K562 (cell line): ENCODE measurements around the gene TOMM70. TPM values are rescaled to one million over a fixed set of nuclear protein-coding genes. Genes with fewer than 3 reads are reported as not detected.

Experiments used
- ATAC-seq: fragments of 200-7000 bp; cut with Tn5 transposase; 3 replicates; pipeline ENCODE4 v1.9.1; 2020; ENCODE audit warnings: moderate library complexity
- BruUV-seq: library from RNA; stranded (reverse); fragments of 400-500 nt; replicated peaks from 2 replicates; lab custom pipeline; 2021; lab: Mats Ljungman, UMichigan
- CTCF ChIA-PET: fragments of 300-600 bp; formaldehyde crosslinking; extraction: SDS; loops from one replicate; lab custom pipeline; 2021; ENCODE audit warnings: low intra/inter-chr PET ratio; lab: Yijun Ruan, JAX
- POLR2A ChIA-PET: fragments of 300-600, 350-650 bp; sonication (Branson Sonifier 250); formaldehyde crosslinking; extraction: SDS; loops from one replicate; lab custom pipeline; 2021; ENCODE audit warnings: antibody characterized with exemption, inconsistent platforms; lab: Yijun Ruan, JAX
- DNase-seq, 4 experiments: peaks; one replicate each; pipeline versions ENCODE4 v3.0.0 to v3.0.0-alpha.2; 2011 to 2018; ENCODE audit warnings: low spot score in 3 of 4, mixed read lengths in 3 of 4; ENCODE audit errors: extremely low read depth in 1 of 4
- FAIRE-seq: peaks from 2 replicates; lab custom pipeline; 2011; peaks lifted over from hg19 to GRCh38; lab: Jason Lieb, UNC
- H2AFZ ChIP-seq: 2 replicates; pipeline ENCODE4 v1.6.0; 2011; ENCODE audit warnings: low read depth, low read length, control low read depth, inconsistent platforms
- H3K27ac ChIP-seq: fragments of 200-600 bp; 3 replicates; pipeline ENCODE4 v1.8.0; 2011; ENCODE audit warnings: low read depth, mild to moderate bottlenecking, control low read depth, inconsistent platforms, low read length, moderate library complexity, mixed read lengths; ENCODE audit errors: extremely low read depth
- H3K27me3 ChIP-seq, 2 experiments: fragments of 300-600 bp in 1 of 2; 2 replicates in 1 of 2; 3 replicates in 1 of 2; pipeline versions ENCODE4 v1.6.0 to v1.8.0; 2011; ENCODE audit warnings: inconsistent platforms in 2 of 2, low read length in 2 of 2, mild to moderate bottlenecking in 1 of 2, mixed read lengths in 1 of 2, moderate library complexity in 1 of 2; ENCODE audit not compliant: control insufficient read depth in 2 of 2, insufficient read depth in 2 of 2
- H3K36me3 ChIP-seq: fragments of 300-600 bp; 3 replicates; pipeline ENCODE4 v1.8.0; 2011; ENCODE audit warnings: mild to moderate bottlenecking, low read length, inconsistent platforms; ENCODE audit not compliant: control insufficient read depth, insufficient read depth
- H3K4me1 ChIP-seq, 2 experiments: fragments of 200-600 bp in 1 of 2; replicated peaks in 1 of 2; 2 replicates in 1 of 2; 3 replicates in 1 of 2; pipeline versions ENCODE4 v1.5.1 to v1.8.0; 2011; ENCODE audit warnings: inconsistent platforms in 2 of 2, low read length in 2 of 2, mild to moderate bottlenecking in 1 of 2, mixed read lengths in 1 of 2, moderate library complexity in 1 of 2; ENCODE audit not compliant: control insufficient read depth in 2 of 2, insufficient read depth in 2 of 2
- H3K4me2 ChIP-seq: 2 replicates; pipeline ENCODE4 v1.6.1; 2011; ENCODE audit warnings: low read length, control low read depth, inconsistent platforms, mixed read lengths; ENCODE audit not compliant: insufficient read depth
- H3K4me3 ChIP-seq: fragments of 200-600 bp; sonication (generic), shearing (Covaris generic); 2 replicates; pipeline ENCODE4 v1.5.1; 2016; ENCODE audit warnings: control low read depth, inconsistent platforms
- H3K79me2 ChIP-seq: fragments of 200-600 bp; 3 replicates; pipeline ENCODE4 v1.8.0; 2011; ENCODE audit warnings: low read length, inconsistent platforms; ENCODE audit not compliant: control insufficient read depth, insufficient read depth
- H3K9ac ChIP-seq, 2 experiments: 2 replicates each; pipeline versions ENCODE4 v1.6.0 to v1.6.1; 2011; ENCODE audit warnings: low read depth in 2 of 2, low read length in 2 of 2, control low read depth in 1 of 2, inconsistent platforms in 1 of 2, mild to moderate bottlenecking in 1 of 2, mixed read lengths in 1 of 2; ENCODE audit not compliant: insufficient read depth in 1 of 2
- H3K9me1 ChIP-seq: one replicate; pipeline ENCODE4 v1.6.0; 2011; ENCODE audit warnings: inconsistent platforms, mild to moderate bottlenecking, low read length, moderate library complexity; ENCODE audit not compliant: control insufficient read depth, insufficient read depth
- H3K9me3 ChIP-seq: replicated peaks from 2 replicates; pipeline ENCODE4 v1.5.1; 2011; ENCODE audit warnings: low read depth, low read length, inconsistent platforms; ENCODE audit not compliant: control insufficient read depth, insufficient read depth
- H4K20me1 ChIP-seq: replicated peaks from 2 replicates; pipeline ENCODE4 v1.6.1; 2011; ENCODE audit warnings: low read length, inconsistent platforms, mixed read lengths; ENCODE audit not compliant: control insufficient read depth, insufficient read depth
- CBFA2T3 ChIP-seq: fragments of 450-650 bp; IDR thresholded peaks from 2 replicates; pipeline ENCODE4 v1.6.1; 2017
- HDAC6 ChIP-seq: IDR thresholded peaks from 2 replicates; pipeline ENCODE4 v1.6.1; 2012; ENCODE audit warnings: low read depth, mild to moderate bottlenecking, control low read depth, inconsistent platforms, low read length, moderate library complexity
- HMG20B ChIP-seq: fragments of 250-450 bp; sonication (Bioruptor Pico); IDR thresholded peaks from 2 replicates; pipeline ENCODE4 v1.5.0; 2021; ENCODE audit warnings: mild to moderate bottlenecking
- NONO ChIP-seq, 2 experiments: fragments of 200-400 bp in 1 of 2; fragments of 450-650 bp in 1 of 2; formaldehyde crosslinking in 1 of 2; IDR thresholded peaks; 2 replicates each; pipeline ENCODE4 v1.6.1; 2017; ENCODE audit warnings: low read depth in 2 of 2, mild to moderate bottlenecking in 2 of 2, moderate library complexity in 2 of 2, low read length in 1 of 2
- POLR2A ChIP-seq: fragments of 450-650 bp; conservative IDR thresholded peaks from 2 replicates; pipeline ENCODE4 v1.6.1; 2016
- SETDB1 ChIP-seq: IDR thresholded peaks from one replicate; pipeline ENCODE4 v1.6.1; 2012; ENCODE audit warnings: low read length, control low read depth, inconsistent platforms
- SMAD4 ChIP-seq: fragments of 250-450 bp; sonication (Bioruptor Pico); conservative IDR thresholded peaks from 2 replicates; pipeline ENCODE4 v1.8.0; 2021; ENCODE audit warnings: inconsistent platforms, mild to moderate bottlenecking, moderate library complexity
- SMARCE1 ChIP-seq: fragments of 450-650 bp; IDR thresholded peaks from 2 replicates; pipeline ENCODE4 v1.7.1; 2016; ENCODE audit warnings: mild to moderate bottlenecking
- TAF9B ChIP-seq: fragments of 450-650 bp; IDR thresholded peaks from 2 replicates; pipeline ENCODE4 v1.6.1; 2018; ENCODE audit warnings: mild to moderate bottlenecking; ENCODE audit not compliant: partially characterized antibody
- ZKSCAN1 ChIP-seq: fragments of 150-350 bp; IDR thresholded peaks from 2 replicates; pipeline ENCODE4 v1.6.1; 2016; ENCODE audit warnings: low read depth, low read length
- WGBS: fragments of 100-300 bp; shearing (Covaris generic); methylation state at CpG from one replicate; pipeline ENCODE4 v1.1.6; 2016; ENCODE audit warnings: low coverage, mixed read lengths; ENCODE audit not compliant: insufficient coverage; ENCODE audit errors: missing lambda C conversion rate; 5-methylcytosine and 5-hydroxymethylcytosine counted together
- in situ Hi-C: fragments of 300-500 bp; cut with MboI; formaldehyde crosslinking; loops from 4 replicates; pipeline ENCODE4 v1.15.0; 2018; ENCODE audit warnings: inconsistent platforms, mixed read lengths
- intact Hi-C: fragments of 100-400 bp; cut with micrococcal nuclease; formaldehyde crosslinking; loops from 2 replicates; pipeline ENCODE4 v1.14.2; 2022
- polyA plus RNA-seq, 8 experiments: library from polyadenylated mRNA; depleted of rRNA in 4 of 8; stranded (reverse) in 5 of 8; unstranded in 3 of 8; fragments of >200 nt; fragmentation: Nextera tagmentation in 2 of 8; fragmentation: Illumina TruSeq in 1 of 8; extraction: Ambion mirVana in 2 of 8; extraction: Trizol in 1 of 8; gene quantifications; 2 replicates each; pipeline versions ENCODE4 v1.2.1 to v1.2.3, GENCODE V29; 2011 to 2014; ENCODE audit warnings: inconsistent platforms in 1 of 8, missing spikeins in 1 of 8
- total RNA-seq, 7 experiments: library from RNA; depleted of rRNA in 6 of 7; stranded (reverse); fragments of >200 nt in 6 of 7; fragmentation: Illumina TruSeq in 2 of 7; extraction: Trizol in 2 of 7; gene quantifications; 2 replicates each; pipeline versions ENCODE4 v1.2.1 to v1.2.3, GENCODE V29; 2011 to 2021; ENCODE audit warnings: low replicate concordance in 1 of 7
- TF ChIP-seq, protein P1 (sequence below): fragments of 200-400 bp; formaldehyde crosslinking; IDR thresholded peaks from 2 replicates; pipeline ENCODE4 v1.6.1; 2017; ENCODE audit warnings: mild to moderate bottlenecking, low read depth, low read length, moderate library complexity
- TF ChIP-seq, protein P2 (sequence below): fragments of 200-800 bp; sonication (Bioruptor generic); IDR thresholded peaks from 2 replicates; pipeline ENCODE4 v1.6.1; 2016; ENCODE audit warnings: missing genetic modification characterization, missing compliant biosample characterization
- TF ChIP-seq, protein P3 (sequence below): fragments of 250-450 bp; sonication (Bioruptor Pico); IDR thresholded peaks from 2 replicates; pipeline ENCODE4 v1.5.0; 2021; ENCODE audit warnings: mild to moderate bottlenecking, borderline replicate concordance

The TOMM70 gene
- total and polyA plus RNA-seq, 9 of the 15 experiments (the other 6 are each of a cell fraction or from before 2014, with no cell fraction given), result 17.5 to 75.6 (median 54.9) TPM

DNA sequence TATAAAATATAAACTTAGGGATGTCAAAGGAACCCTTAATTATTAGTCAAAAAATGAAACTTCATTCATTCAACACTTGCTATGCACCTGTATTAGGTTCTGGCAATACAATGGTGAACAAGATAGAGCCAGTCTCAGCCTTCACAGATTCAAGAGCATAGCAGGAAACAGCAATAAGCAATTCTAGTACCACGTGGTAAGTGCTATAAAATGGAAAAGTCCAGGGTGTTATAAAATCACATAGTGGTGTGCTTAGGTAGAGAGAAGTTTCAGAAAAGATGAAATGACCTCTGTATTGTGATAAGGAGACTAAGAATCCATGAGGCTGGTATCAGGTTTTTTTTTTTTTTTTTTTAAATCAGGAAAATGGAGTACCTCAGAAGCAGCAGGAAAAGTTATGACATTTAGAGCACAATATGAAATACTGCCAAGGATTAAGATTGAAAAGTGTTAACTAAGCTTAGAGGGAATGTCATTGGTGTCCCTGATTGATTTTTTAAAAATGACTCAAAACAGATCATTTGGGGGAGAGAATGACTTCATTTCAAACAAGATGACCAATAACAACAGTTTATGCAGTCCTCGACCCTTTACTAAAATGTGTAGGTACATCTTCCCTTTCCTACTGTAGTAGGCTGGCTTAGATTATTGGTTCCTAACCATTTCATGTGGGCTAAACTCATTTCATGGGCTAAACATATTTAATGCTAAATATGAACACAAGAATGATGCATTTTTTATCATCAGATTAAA is 5.0 kb downstream of the TOMM70 start:
- in situ Hi-C loops (no loop called here), intact Hi-C loops (no loop called here)
- Histone ChIP-seq H4K20me1 (peaks cover 2% of the 10 kb centered on the region; the same call in 1 of the 2 replicates), H3K36me3 (peaks cover 43% of the 10 kb centered on the region), H3K27me3 (no peaks in the 10 kb centered on the region), H3K9me3 (no peaks in the 10 kb centered on the region), H3K27ac (no peak overlapping the region), H2AFZ (no peak overlapping the region), H3K9ac (no peak overlapping the region), H3K4me1 (peaks cover 0 to 3% of the 10 kb centered on the region in 2 experiments; a peak in 3 of 5 replicates), H3K79me2 (peaks cover 100% of the 10 kb centered on the region), H3K9me1 (no peaks in the 10 kb centered on the region), H3K4me2 (no peak overlapping the region), H3K4me3 (no peak overlapping the region)
- ChIA-PET CTCF (no interaction called here), POLR2A (interaction anchor here (0.6 to 0.7 kb wide), 2 partner anchors 43 to 112 kb away, joined by 3 to 4 read pairs; no protein-coding TSS in a partner anchor)
- ATAC-seq, result no peak
- DNase-seq, result no peak
- 75% methylated on average over 2 of the region's 2 CpGs for WGBS
- no TSS peak for BruUV-seq
- no peak for FAIRE-seq
- TF ChIP-seq, protein P1, sequence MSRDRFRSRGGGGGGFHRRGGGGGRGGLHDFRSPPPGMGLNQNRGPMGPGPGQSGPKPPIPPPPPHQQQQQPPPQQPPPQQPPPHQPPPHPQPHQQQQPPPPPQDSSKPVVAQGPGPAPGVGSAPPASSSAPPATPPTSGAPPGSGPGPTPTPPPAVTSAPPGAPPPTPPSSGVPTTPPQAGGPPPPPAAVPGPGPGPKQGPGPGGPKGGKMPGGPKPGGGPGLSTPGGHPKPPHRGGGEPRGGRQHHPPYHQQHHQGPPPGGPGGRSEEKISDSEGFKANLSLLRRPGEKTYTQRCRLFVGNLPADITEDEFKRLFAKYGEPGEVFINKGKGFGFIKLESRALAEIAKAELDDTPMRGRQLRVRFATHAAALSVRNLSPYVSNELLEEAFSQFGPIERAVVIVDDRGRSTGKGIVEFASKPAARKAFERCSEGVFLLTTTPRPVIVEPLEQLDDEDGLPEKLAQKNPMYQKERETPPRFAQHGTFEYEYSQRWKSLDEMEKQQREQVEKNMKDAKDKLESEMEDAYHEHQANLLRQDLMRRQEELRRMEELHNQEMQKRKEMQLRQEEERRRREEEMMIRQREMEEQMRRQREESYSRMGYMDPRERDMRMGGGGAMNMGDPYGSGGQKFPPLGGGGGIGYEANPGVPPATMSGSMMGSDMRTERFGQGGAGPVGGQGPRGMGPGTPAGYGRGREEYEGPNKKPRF, result no peak
- TF ChIP-seq, protein P2, sequence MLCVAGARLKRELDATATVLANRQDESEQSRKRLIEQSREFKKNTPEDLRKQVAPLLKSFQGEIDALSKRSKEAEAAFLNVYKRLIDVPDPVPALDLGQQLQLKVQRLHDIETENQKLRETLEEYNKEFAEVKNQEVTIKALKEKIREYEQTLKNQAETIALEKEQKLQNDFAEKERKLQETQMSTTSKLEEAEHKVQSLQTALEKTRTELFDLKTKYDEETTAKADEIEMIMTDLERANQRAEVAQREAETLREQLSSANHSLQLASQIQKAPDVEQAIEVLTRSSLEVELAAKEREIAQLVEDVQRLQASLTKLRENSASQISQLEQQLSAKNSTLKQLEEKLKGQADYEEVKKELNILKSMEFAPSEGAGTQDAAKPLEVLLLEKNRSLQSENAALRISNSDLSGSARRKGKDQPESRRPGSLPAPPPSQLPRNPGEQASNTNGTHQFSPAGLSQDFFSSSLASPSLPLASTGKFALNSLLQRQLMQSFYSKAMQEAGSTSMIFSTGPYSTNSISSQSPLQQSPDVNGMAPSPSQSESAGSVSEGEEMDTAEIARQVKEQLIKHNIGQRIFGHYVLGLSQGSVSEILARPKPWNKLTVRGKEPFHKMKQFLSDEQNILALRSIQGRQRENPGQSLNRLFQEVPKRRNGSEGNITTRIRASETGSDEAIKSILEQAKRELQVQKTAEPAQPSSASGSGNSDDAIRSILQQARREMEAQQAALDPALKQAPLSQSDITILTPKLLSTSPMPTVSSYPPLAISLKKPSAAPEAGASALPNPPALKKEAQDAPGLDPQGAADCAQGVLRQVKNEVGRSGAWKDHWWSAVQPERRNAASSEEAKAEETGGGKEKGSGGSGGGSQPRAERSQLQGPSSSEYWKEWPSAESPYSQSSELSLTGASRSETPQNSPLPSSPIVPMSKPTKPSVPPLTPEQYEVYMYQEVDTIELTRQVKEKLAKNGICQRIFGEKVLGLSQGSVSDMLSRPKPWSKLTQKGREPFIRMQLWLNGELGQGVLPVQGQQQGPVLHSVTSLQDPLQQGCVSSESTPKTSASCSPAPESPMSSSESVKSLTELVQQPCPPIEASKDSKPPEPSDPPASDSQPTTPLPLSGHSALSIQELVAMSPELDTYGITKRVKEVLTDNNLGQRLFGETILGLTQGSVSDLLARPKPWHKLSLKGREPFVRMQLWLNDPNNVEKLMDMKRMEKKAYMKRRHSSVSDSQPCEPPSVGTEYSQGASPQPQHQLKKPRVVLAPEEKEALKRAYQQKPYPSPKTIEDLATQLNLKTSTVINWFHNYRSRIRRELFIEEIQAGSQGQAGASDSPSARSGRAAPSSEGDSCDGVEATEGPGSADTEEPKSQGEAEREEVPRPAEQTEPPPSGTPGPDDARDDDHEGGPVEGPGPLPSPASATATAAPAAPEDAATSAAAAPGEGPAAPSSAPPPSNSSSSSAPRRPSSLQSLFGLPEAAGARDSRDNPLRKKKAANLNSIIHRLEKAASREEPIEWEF (CRISPR knock-in tag), result no peak
- TF ChIP-seq HDAC6 (no peak), HMG20B (CRISPR knock-in tag) (no peak), SMAD4 (no peak), TAF9B (no peak), SETDB1 (no peak), SMARCE1 (no peak), POLR2A (no peak), CBFA2T3 (no peak), NONO (IDR thresholded peaks at IDR 0.05; ENCODE audit: low read depth in 2 of 2, low read length in 1 of 2) (no peak), ZKSCAN1 (no peak)
- TF ChIP-seq, protein P3, sequence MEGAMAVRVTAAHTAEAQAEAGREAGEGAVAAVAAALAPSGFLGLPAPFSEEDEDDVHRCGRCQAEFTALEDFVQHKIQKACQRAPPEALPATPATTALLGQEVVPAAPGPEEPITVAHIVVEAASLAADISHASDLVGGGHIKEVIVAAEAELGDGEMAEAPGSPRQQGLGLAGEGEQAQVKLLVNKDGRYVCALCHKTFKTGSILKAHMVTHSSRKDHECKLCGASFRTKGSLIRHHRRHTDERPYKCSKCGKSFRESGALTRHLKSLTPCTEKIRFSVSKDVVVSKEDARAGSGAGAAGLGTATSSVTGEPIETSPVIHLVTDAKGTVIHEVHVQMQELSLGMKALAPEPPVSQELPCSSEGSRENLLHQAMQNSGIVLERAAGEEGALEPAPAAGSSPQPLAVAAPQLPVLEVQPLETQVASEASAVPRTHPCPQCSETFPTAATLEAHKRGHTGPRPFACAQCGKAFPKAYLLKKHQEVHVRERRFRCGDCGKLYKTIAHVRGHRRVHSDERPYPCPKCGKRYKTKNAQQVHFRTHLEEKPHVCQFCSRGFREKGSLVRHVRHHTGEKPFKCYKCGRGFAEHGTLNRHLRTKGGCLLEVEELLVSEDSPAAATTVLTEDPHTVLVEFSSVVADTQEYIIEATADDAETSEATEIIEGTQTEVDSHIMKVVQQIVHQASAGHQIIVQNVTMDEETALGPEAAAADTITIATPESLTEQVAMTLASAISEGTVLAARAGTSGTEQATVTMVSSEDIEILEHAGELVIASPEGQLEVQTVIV, result no peak
